Kasumi-1 (cell line): ENCODE data around the gene MUC22.

ENCODE experiments used
- DNase-seq, 2 experiments: peaks; one replicate each; lab custom pipeline; 2025; lab: John Stamatoyannopoulos, UW

The MUC22 gene

GRCh38 chr6:31076611-31077010 is 66.3 kb downstream of the MUC22 start:
- DNase-seq, result no peak

GRCh38 chr6:31079656-31080261 is 69.5 kb downstream of the MUC22 start:
- DNase-seq, result peak; percentile 62 to 88

GRCh38 chr6:31081872-31082271 is 71.6 kb downstream of the MUC22 start:
- DNase-seq, result no peak

- DNase-seq, result peak; percentile 48 to 57
Measured at GRCh38 chr6:31083742-31084354, 73.6 kb downstream of the MUC22 start.
